CD4-positive, alpha-beta T cell treated with Interleukin-4 for 4 hours (primary cell): ENCODE results near the gene CCDC148.

Experiments
- DNase-seq: peaks from one replicate; pipeline ENCODE4 v3.0.0-alpha.2; 2020

CCDC148 gene

GRCh38 chr2:158144914-158145625 is 311.5 kb downstream of the CCDC148 start:
- no peak for DNase-seq

- DNase-seq, result no peak
Measured at GRCh38 chr2:158143703-158144360, 312.7 kb downstream of the CCDC148 start.

- no peak for DNase-seq
Measured at GRCh38 chr2:158142568-158143332, 313.8 kb downstream of the CCDC148 start.

- no peak for DNase-seq
Measured at GRCh38 chr2:158142165-158142564, 314.4 kb downstream of the CCDC148 start.

GRCh38 chr2:158140201-158140600 is 316.4 kb downstream of the CCDC148 start:
- DNase-seq, result no peak

GRCh38 chr2:158138255-158138654 is 318.3 kb downstream of the CCDC148 start:
- no peak for DNase-seq

GRCh38 chr2:158135096-158135495 is 321.5 kb downstream of the CCDC148 start:
- no peak for DNase-seq

GRCh38 chr2:158134655-158135054 is 321.9 kb downstream of the CCDC148 start:
- DNase-seq, result no peak

- DNase-seq, result no peak
Measured at GRCh38 chr2:158134055-158134454, 322.5 kb downstream of the CCDC148 start.

- no peak for DNase-seq
Measured at GRCh38 chr2:158131919-158132566, 324.5 kb downstream of the CCDC148 start.

GRCh38 chr2:158131483-158131912 is 325.1 kb downstream of the CCDC148 start:
- no peak for DNase-seq

GRCh38 chr2:158130832-158131473 is 325.6 kb downstream of the CCDC148 start:
- DNase-seq, result no peak

GRCh38 chr2:158129037-158129436 is 327.5 kb downstream of the CCDC148 start:
- DNase-seq, result no peak

GRCh38 chr2:158128168-158128973 is 328.2 kb downstream of the CCDC148 start:
- no peak for DNase-seq

- DNase-seq, result no peak
Measured at GRCh38 chr2:158127380-158127804, 329.2 kb downstream of the CCDC148 start.

- DNase-seq, result no peak
Measured at GRCh38 chr2:158125756-158126498, 330.6 kb downstream of the CCDC148 start.

- DNase-seq, result no peak
Measured at GRCh38 chr2:158124896-158125295, 331.7 kb downstream of the CCDC148 start.
